ENCODE data around the gene ADAM11.
"Not testable (repeated sequence)": the region's sequence is repeated elsewhere in the genome, so short reads cannot be mapped to it uniquely, and the experiment has no call there.

The ADAM11 gene

GRCh38 chr17:44758414-44759085 is at the start of gene ADAM11:
TSS of gene ADAM11 (plus strand) at chr17:44758988. CDS start at chr17:44759200, 212 bp downstream.
- peak; percentile 64 for DNase-seq (ENCODE audit: low spot score)

GRCh38 chr17:44719444-44719843 is 39.3 kb upstream of the ADAM11 start:
- no peak for DNase-seq (ENCODE audit: low spot score)

GRCh38 chr17:44722254-44722653 is 36.5 kb upstream of the ADAM11 start:
- no peak for DNase-seq (ENCODE audit: low spot score)

GRCh38 chr17:44726121-44726520 is 32.7 kb upstream of the ADAM11 start:
- not testable (repeated sequence) for DNase-seq (ENCODE audit: low spot score)

- DNase-seq (ENCODE audit: low spot score), result no peak
Measured at GRCh38 chr17:44733753-44734152, 25.0 kb upstream of the ADAM11 start.

- no peak for DNase-seq (ENCODE audit: low spot score)
Measured at GRCh38 chr17:44734272-44734671, 24.5 kb upstream of the ADAM11 start.

- no peak for DNase-seq (ENCODE audit: low spot score)
Measured at GRCh38 chr17:44736551-44737240, 22.1 kb upstream of the ADAM11 start.

- no peak for DNase-seq (ENCODE audit: low spot score)
Measured at GRCh38 chr17:44738214-44738906, 20.4 kb upstream of the ADAM11 start.

- no peak for DNase-seq (ENCODE audit: low spot score)
Measured at GRCh38 chr17:44741316-44741715, 17.5 kb upstream of the ADAM11 start.

GRCh38 chr17:44745301-44745700 is 13.5 kb upstream of the ADAM11 start:
- DNase-seq (ENCODE audit: low spot score), result no peak

GRCh38 chr17:44745738-44746137 is 13.1 kb upstream of the ADAM11 start:
- DNase-seq (ENCODE audit: low spot score), result not testable (repeated sequence)

- no peak for DNase-seq (ENCODE audit: low spot score)
Measured at GRCh38 chr17:44747566-44747965, 11.2 kb upstream of the ADAM11 start.

GRCh38 chr17:44749076-44749979 is 9.5 kb upstream of the ADAM11 start:
- no peak for DNase-seq (ENCODE audit: low spot score)

- DNase-seq (ENCODE audit: low spot score), result no peak
Measured at GRCh38 chr17:44749980-44750318, 8.8 kb upstream of the ADAM11 start.

GRCh38 chr17:44751331-44751730 is 7.5 kb upstream of the ADAM11 start:
- DNase-seq (ENCODE audit: low spot score), result no peak

GRCh38 chr17:44751806-44752205 is 7.0 kb upstream of the ADAM11 start:
- no peak for DNase-seq (ENCODE audit: low spot score)

GRCh38 chr17:44752953-44753861 is 5.6 kb upstream of the ADAM11 start:
- DNase-seq (ENCODE audit: low spot score), result no peak

- DNase-seq (ENCODE audit: low spot score), result no peak
Measured at GRCh38 chr17:44754276-44754675, 4.5 kb upstream of the ADAM11 start.

GRCh38 chr17:44755180-44755579 is 3.6 kb upstream of the ADAM11 start:
- not testable (repeated sequence) for DNase-seq (ENCODE audit: low spot score)

- no peak for DNase-seq (ENCODE audit: low spot score)
Measured at GRCh38 chr17:44757045-44757917, 1.5 kb upstream of the ADAM11 start.

All from hepatic stellate cell (primary cell).